GM12801 (cell line): ENCODE data around the gene KIT.

ENCODE experiments used
- TF ChIP-seq, protein P1 (sequence below): IDR thresholded peaks from one replicate; pipeline ENCODE4 v1.5.1; 2011; ENCODE audit warnings: control low read depth; ENCODE audit not compliant: insufficient read length; ENCODE audit errors: extremely low read depth

The KIT gene

DNA sequence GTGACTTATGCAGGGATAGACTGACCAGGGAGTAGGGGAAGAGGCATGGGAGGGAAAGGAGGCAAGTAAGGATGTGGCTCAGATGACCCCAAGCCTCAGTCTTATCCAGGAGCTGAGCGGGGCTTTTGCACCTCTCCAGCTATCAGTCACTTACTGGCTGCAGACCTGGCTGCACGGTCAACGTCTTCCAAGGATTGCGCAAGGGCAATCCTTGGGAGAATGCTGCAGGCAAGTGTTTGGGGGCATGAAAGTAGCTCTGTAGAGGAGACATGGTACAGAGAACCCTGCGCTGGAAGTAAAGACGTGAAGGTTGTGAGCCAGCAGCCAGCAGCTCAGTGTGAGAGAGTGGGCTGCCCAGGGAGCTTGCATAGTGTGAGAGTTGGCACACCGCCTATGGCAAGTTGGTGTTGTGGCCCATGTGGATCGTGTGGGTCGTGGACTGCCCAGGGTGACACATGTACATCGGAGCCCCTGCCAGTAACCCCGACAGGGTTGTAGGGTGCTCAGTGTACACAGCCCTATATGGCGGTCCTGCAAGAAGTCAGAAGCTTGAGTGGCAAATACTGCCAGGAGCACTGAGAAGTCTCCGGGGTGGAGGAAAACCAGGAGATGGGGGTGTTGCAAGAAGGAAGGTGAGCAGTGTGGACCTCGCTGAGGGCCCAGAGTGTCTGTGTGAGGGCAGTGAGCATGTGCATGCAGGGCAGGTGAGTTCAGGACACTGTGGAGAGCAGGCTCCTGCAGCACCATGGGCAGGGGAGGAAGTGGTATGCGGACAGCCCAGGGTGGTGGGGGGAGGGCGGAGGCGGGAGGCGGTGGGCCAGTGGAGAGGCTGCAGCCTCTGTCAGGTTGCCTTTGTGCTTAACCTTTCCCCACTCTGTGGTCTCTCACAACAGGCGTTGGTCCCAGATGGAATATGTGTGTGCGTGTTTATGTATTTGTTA, 50.9 kb downstream of the KIT start:
- TF ChIP-seq, protein P1, sequence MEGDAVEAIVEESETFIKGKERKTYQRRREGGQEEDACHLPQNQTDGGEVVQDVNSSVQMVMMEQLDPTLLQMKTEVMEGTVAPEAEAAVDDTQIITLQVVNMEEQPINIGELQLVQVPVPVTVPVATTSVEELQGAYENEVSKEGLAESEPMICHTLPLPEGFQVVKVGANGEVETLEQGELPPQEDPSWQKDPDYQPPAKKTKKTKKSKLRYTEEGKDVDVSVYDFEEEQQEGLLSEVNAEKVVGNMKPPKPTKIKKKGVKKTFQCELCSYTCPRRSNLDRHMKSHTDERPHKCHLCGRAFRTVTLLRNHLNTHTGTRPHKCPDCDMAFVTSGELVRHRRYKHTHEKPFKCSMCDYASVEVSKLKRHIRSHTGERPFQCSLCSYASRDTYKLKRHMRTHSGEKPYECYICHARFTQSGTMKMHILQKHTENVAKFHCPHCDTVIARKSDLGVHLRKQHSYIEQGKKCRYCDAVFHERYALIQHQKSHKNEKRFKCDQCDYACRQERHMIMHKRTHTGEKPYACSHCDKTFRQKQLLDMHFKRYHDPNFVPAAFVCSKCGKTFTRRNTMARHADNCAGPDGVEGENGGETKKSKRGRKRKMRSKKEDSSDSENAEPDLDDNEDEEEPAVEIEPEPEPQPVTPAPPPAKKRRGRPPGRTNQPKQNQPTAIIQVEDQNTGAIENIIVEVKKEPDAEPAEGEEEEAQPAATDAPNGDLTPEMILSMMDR = no peak

DNA sequence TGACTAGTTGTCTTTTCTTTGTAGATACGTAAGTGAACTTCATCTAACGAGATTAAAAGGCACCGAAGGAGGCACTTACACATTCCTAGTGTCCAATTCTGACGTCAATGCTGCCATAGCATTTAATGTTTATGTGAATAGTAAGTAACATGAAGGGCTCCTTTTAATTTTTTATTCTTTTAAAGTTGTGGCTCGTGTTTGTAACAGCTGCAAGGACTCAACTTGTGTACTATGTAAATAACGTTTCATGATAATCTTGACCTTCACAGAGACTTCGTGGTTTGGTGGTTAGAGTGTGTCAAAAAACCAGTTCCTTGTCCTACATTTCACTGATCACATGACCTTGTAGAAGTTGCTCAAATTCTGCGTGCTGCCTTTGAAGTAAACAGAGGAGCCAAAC, 51.6 kb downstream of the KIT start:
- TF ChIP-seq, protein P1 = no peak

DNA sequence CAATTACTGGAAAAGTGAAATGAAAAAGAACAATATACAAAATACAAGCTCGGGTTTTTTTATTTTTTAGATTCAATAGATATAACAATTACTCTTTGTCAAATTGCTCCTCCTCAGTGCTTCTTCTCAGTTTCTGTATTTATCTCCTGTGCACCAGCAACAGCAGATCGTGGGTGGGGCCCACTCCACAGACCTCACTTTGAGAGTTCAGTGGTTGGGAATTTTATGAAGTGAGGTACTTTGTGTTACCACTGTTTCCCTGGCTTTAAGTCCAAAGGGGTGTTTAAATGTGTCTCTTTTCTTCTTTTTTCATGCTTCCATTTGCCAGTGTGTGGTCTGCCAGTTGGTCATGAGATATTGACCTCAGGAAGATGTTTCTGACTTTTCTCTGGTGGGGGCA, 54.4 kb downstream of the KIT start:
- TF ChIP-seq, protein P1 = no peak

DNA sequence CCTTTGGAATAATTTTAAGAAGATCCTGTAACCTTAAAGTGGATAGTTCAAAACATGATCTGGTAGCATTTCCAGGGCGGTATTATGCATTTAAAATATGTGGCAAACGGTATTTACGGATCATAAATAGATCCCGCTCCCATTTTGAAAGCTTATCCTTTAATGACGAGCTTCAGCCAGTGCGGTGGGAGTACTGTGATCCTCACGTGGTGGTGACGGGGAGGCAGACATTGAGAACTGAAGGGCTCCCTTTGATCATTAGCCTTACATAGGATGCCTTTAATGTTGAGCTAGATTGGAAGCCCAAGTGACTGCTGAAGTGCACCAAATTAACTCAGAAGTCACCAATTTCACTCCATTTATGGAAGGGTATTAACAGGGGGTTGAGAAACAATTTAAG, 56.9 kb downstream of the KIT start:
- TF ChIP-seq, protein P1 = no peak

DNA sequence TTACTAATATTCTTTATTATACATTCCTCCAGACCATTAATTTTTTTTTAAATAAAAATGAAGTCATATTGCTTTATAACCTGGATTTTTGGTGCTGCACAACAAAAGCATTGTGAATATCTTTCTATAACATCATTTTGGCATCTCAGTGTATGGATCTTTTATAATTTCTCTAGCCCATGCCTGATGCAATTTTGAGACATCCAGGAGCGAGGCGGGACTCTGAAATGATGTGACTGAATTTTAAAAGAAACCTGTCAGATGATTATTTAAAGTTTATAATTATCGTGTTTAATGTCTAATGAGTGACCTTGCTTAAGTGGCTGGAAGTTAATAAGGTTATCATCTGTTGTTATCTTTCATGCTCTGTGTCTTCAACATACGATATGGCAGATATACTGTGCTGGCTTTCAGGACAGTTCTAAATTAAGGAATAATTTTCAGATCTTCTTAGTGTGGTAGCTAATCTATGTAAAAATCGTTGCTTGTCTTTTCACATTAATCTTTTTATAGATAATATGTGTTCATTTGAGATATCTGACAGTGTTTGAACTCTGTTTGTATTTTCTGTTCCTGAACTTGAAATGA, 58.8 kb downstream of the KIT start:
- TF ChIP-seq, protein P1 = no peak

DNA sequence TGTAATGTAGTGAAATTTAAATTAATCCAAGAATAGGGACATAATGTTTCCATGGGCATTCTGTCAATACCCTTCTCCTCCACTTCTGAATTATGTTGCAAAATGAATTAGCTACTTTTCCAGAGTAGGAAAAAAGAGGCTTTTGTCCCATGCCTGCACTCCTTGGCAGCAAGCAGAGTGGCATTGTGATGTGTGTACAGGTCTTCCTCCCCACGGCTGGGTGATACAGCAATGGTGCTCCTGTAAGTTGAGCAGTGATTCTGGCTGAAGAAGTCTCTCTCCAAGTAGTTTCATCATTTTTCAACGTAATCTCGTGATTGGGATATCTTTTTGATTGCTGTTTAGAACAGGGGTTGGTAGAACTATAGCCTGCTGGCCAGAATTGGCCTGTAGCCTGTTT, 59.9 kb downstream of the KIT start:
- TF ChIP-seq, protein P1 = no peak

DNA sequence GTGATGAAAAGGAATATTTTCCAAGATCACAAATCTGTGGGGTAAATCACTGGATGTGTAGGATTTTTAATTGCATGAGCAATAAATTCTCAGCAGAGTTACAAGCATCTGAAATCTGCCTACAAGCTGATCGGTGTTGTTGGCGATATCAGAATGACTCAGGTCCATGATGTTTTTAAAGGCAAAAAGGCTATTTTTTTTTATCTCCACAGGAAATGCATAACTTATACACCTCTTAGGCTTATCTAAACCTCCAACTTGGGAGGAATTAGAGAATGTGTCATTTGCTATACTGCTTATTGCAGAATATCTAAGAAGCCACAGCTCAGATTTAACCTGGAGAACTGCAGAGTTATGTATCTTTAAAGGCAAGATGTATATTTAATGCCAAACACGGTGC, 61.6 kb downstream of the KIT start:
- TF ChIP-seq, protein P1 = no peak
